HepG2 (cell line): ENCODE measurements around the gene UTP3. TPM values are rescaled to one million over a fixed set of nuclear protein-coding genes. Genes with fewer than 3 reads are reported as not detected.

Experiments used
- ATAC-seq: fragments of 200-7000 bp; cut with Tn5 transposase; 3 replicates; pipeline ENCODE4 v1.9.1; 2020; ENCODE audit warnings: mild to moderate bottlenecking, moderate library complexity
- BruUV-seq: library from RNA; stranded (reverse); fragments of 400-500 nt; replicated peaks from 2 replicates; lab custom pipeline; 2021; lab: Mats Ljungman, UMichigan
- CTCF ChIA-PET: fragments of 300-600 bp; formaldehyde crosslinking; extraction: SDS; loops from one replicate; lab custom pipeline; 2021; ENCODE audit warnings: low total read pairs, inconsistent platforms, low intra/inter-chr PET ratio; lab: Yijun Ruan, JAX
- POLR2A ChIA-PET: fragments of 350-600 bp; sonication (Branson Sonifier 250); formaldehyde crosslinking; loops from one replicate; lab custom pipeline; 2020; ENCODE audit warnings: antibody characterized with exemption, inconsistent platforms; lab: Yijun Ruan, JAX
- DNase-seq: peaks from one replicate; pipeline ENCODE4 v3.0.0-alpha.2; 2015; ENCODE audit warnings: low spot score
- FAIRE-seq: peaks from 3 replicates; lab custom pipeline; 2011; peaks lifted over from hg19 to GRCh38; lab: Jason Lieb, UNC
- H2AFZ ChIP-seq: one replicate; pipeline ENCODE4 v1.6.1; 2011; ENCODE audit warnings: low read length, inconsistent platforms
- H3K27ac ChIP-seq: fragments of 300-600 bp; 3 replicates; pipeline ENCODE4 v1.8.0; 2011; ENCODE audit warnings: mixed run types, mild to moderate bottlenecking, mixed read lengths, low read length, inconsistent platforms; ENCODE audit not compliant: insufficient read depth; ENCODE audit errors: extremely low read length
- H3K27me3 ChIP-seq, 2 experiments: fragments of 200-600 bp in 1 of 2; 2 replicates in 1 of 2; 3 replicates in 1 of 2; pipeline versions ENCODE4 v1.6.0 to v1.8.0; 2011; ENCODE audit warnings: low read length in 2 of 2, mild to moderate bottlenecking in 2 of 2, moderate library complexity in 2 of 2, inconsistent platforms in 1 of 2; ENCODE audit not compliant: insufficient read depth in 2 of 2, control insufficient read depth in 1 of 2
- H3K36me3 ChIP-seq, 2 experiments: fragments of 200-600 bp in 1 of 2; replicated peaks in 1 of 2; 2 replicates in 1 of 2; 3 replicates in 1 of 2; pipeline versions ENCODE4 v1.5.1 to v1.8.0; 2011; ENCODE audit warnings: low read length in 2 of 2, inconsistent platforms in 1 of 2; ENCODE audit not compliant: insufficient read depth in 2 of 2, control insufficient read depth in 1 of 2
- H3K4me1 ChIP-seq: 2 replicates; pipeline ENCODE4 v1.5.1; 2012; ENCODE audit warnings: low read length, inconsistent platforms; ENCODE audit not compliant: insufficient read depth
- H3K4me2 ChIP-seq: 2 replicates; pipeline ENCODE4 v1.6.0; 2011; ENCODE audit warnings: low read depth, low read length, inconsistent platforms
- H3K4me3 ChIP-seq, 3 experiments: fragments of 200-600 bp in 1 of 3; sonication (generic), shearing (Covaris generic) in 1 of 3; replicated peaks in 1 of 3; 2 replicates each; pipeline ENCODE4 v1.5.1; 2011 to 2016; ENCODE audit warnings: low read length in 3 of 3, inconsistent platforms in 2 of 3, low read depth in 2 of 3, mild to moderate bottlenecking in 2 of 3, control low read depth in 1 of 3, mixed read lengths in 1 of 3; ENCODE audit not compliant: insufficient read depth in 1 of 3
- H3K79me2 ChIP-seq: one replicate; pipeline ENCODE4 v1.6.1; 2011; ENCODE audit warnings: low read length, inconsistent platforms; ENCODE audit not compliant: insufficient read depth
- H3K9ac ChIP-seq: 2 replicates; pipeline ENCODE4 v1.6.0; 2011; ENCODE audit warnings: mild to moderate bottlenecking, low read depth, low read length, inconsistent platforms; ENCODE audit not compliant: insufficient read depth
- H3K9me3 ChIP-seq: 2 replicates; pipeline ENCODE4 v1.5.1; 2012; ENCODE audit warnings: mild to moderate bottlenecking, low read length
- H4K20me1 ChIP-seq: 2 replicates; pipeline ENCODE4 v1.6.0; 2011; ENCODE audit warnings: inconsistent platforms, mild to moderate bottlenecking, low read length, moderate library complexity; ENCODE audit not compliant: insufficient read depth
- FLYWCH1 ChIP-seq: sonication (generic); formaldehyde crosslinking; IDR thresholded peaks from 2 replicates; pipeline ENCODE4 v1.8.1; 2023; ENCODE audit warnings: mild to moderate bottlenecking, missing genetic modification reagents
- JARID2 ChIP-seq: sonication (generic); formaldehyde crosslinking; IDR thresholded peaks from 2 replicates; pipeline ENCODE4 v1.8.1; 2023; ENCODE audit warnings: missing genetic modification reagents, inconsistent platforms; ENCODE audit not compliant: insufficient replicate concordance
- NBN ChIP-seq: fragments of 450-650 bp; conservative IDR thresholded peaks from 2 replicates; pipeline ENCODE4 v1.6.1; 2017
- NFE2L2 ChIP-seq: fragments of 150-350 bp; IDR thresholded peaks from 2 replicates; pipeline ENCODE4 v1.6.1; 2014; ENCODE audit warnings: low read length
- PBX2 ChIP-seq: IDR thresholded peaks from 2 replicates; pipeline ENCODE4 v1.6.1; 2016; ENCODE audit warnings: control low read depth
- TEAD3 ChIP-seq: optimal IDR thresholded peaks from 2 replicates; pipeline ENCODE3; 2016; ENCODE audit warnings: borderline replicate concordance
- ZNF557 ChIP-seq: sonication (generic); formaldehyde crosslinking; IDR thresholded peaks from 2 replicates; pipeline ENCODE4 v1.4.0; 2020; ENCODE audit warnings: missing genetic modification reagents
- ZNF646 ChIP-seq: sonication (generic); formaldehyde crosslinking; IDR thresholded peaks from 2 replicates; pipeline ENCODE4 v1.9.0; 2021; ENCODE audit warnings: mild to moderate bottlenecking, missing genetic modification reagents
- WGBS: methylation state at CpG from one replicate; pipeline ENCODE4 v1.1.6; 2017; ENCODE audit warnings: low lambda C conversion rate; 5-methylcytosine and 5-hydroxymethylcytosine counted together
- in situ Hi-C: cut with HindIII; loops from 2 replicates; pipeline ENCODE4 v1.10.0; 2017; ENCODE audit warnings: low pct_unique_long_range_greater_than_20kb; ENCODE audit not compliant: extremely low pct_ligation_motif_present
- intact Hi-C: fragments of 100-400 bp; cut with micrococcal nuclease; formaldehyde crosslinking; loops from one replicate; pipeline ENCODE4 v1.10.0; 2022; ENCODE audit not compliant: unreplicated experiment
- polyA plus RNA-seq, 8 experiments: library from polyadenylated mRNA; depleted of rRNA in 3 of 8; stranded (reverse) in 7 of 8; unstranded in 1 of 8; fragments of >200 nt; fragmentation: Illumina TruSeq in 4 of 8; extraction: Trizol in 4 of 8; gene quantifications; 2 replicates each; pipeline versions ENCODE4 v1.2.1 to v1.2.3, GENCODE V29; 2011 to 2016; ENCODE audit warnings: low read depth in 4 of 8, missing spikeins in 1 of 8, mixed read lengths in 1 of 8; ENCODE audit not compliant: insufficient read depth in 1 of 8
- total RNA-seq, 5 experiments: library from RNA; depleted of rRNA; stranded (reverse); fragments of >200 nt; fragmentation: Illumina TruSeq; extraction: Trizol; gene quantifications; 2 replicates each; pipeline ENCODE4 v1.2.3, GENCODE V29; 2016; ENCODE audit warnings: low read depth in 1 of 5

The UTP3 gene
- total and polyA plus RNA-seq, 2 of the 13 experiments (the other 11 are each of a cell fraction or from before 2014, with no cell fraction given), result 6.9 to 19.5 TPM

GRCh38 chr4:70705183-70706043, 17.1 kb downstream of the UTP3 start:
- in situ Hi-C loops, result no loop called here
- H4K20me1 ChIP-seq, result no peaks in the 10 kb centered on the region
- POLR2A ChIA-PET, result interaction anchor here (1.1 to 6.4 kb wide), 7 partner anchors 9 to 197 kb away, joined by 3 to 75 read pairs (median 4); partner anchors contain the start of genes MOB1B and UTP3
- peak overlapping the region; percentile 84 for H3K9ac ChIP-seq
- DNase-seq (peak; percentile 52), FAIRE-seq (no peak), ATAC-seq (peak; percentile 73)
- no TSS peak for BruUV-seq
- H3K4me1 ChIP-seq, result peaks cover 50% of the 10 kb centered on the region
- peak overlapping the region; percentile 28 for H2AFZ ChIP-seq
- H3K27me3 ChIP-seq, result no peaks in the 10 kb centered on the region; a peak in 1 of 5 replicates
- peaks cover 26% of the 10 kb centered on the region for H3K79me2 ChIP-seq
- no peaks in the 10 kb centered on the region for H3K9me3 ChIP-seq
- CTCF ChIA-PET, result no interaction called here
- H3K4me3 ChIP-seq, result peak overlapping the region; percentile 72 to 88 (median 80)
- H3K27ac ChIP-seq, result peak overlapping the region; percentile 91
- peak overlapping the region; percentile 87 for H3K4me2 ChIP-seq
- under 1% methylated on average over 26 of the region's 86 CpGs for WGBS
- no peaks in the 10 kb centered on the region for H3K36me3 ChIP-seq
- intact Hi-C loops, result loop anchor here (2.0 to 10.0 kb wide), 3 partner anchors 29 to 289 kb away; partner anchors contain the start of genes DCK and GRSF1
- no peak for TF ChIP-seq ZNF557
- no peak for TF ChIP-seq FLYWCH1
- TF ChIP-seq TEAD3, result no peak
- TF ChIP-seq NFE2L2, result no peak
- TF ChIP-seq JARID2, result no peak
- TF ChIP-seq PBX2 (CRISPR knock-in tag), result no peak
- no peak for TF ChIP-seq NBN
- no peak for TF ChIP-seq ZNF646 (CRISPR knock-in tag)
